HEK293T (cell line): ENCODE measurements around the gene CCL11.

ENCODE experiments used
- ARNT ChIP-seq: fragments of 450-650 bp; IDR thresholded peaks from 2 replicates; pipeline ENCODE4 v1.6.1; 2017; ENCODE audit warnings: mild to moderate bottlenecking
- BHLHE40 ChIP-seq: fragments of 450-650 bp; IDR thresholded peaks from 2 replicates; pipeline ENCODE4 v1.6.1; 2016; ENCODE audit warnings: mild to moderate bottlenecking, moderate library complexity, borderline replicate concordance
- ELF4 ChIP-seq: fragments of 450-650 bp; IDR thresholded peaks from 2 replicates; pipeline ENCODE4 v1.6.1; 2017; ENCODE audit warnings: antibody characterized with exemption
- FOXA1 ChIP-seq: fragments of 450-650 bp; IDR thresholded peaks from 2 replicates; pipeline ENCODE4 v1.6.1; 2016; ENCODE audit warnings: mild to moderate bottlenecking
- FOXK2 ChIP-seq: fragments of 450-650 bp; IDR thresholded peaks from 2 replicates; pipeline ENCODE4 v1.6.1; 2016; ENCODE audit warnings: mild to moderate bottlenecking
- HDGF ChIP-seq: fragments of 450-650 bp; IDR thresholded peaks from 2 replicates; pipeline ENCODE4 v1.6.1; 2017; ENCODE audit warnings: antibody characterized with exemption, borderline replicate concordance
- LEF1 ChIP-seq: fragments of 450-650 bp; IDR thresholded peaks from 2 replicates; pipeline ENCODE4 v1.6.1; 2017; ENCODE audit warnings: mild to moderate bottlenecking, borderline replicate concordance
- SUZ12 ChIP-seq: fragments of 450-650 bp; IDR thresholded peaks from 2 replicates; pipeline ENCODE4 v1.6.1; 2016; ENCODE audit warnings: mild to moderate bottlenecking
- ZNF384 ChIP-seq: fragments of 450-650 bp; IDR thresholded peaks from 2 replicates; pipeline ENCODE4 v1.6.1; 2016
- TF ChIP-seq, protein P1 (sequence below): fragments of 450-650 bp; IDR thresholded peaks from 2 replicates; pipeline ENCODE4 v1.6.1; 2016

DNA sequence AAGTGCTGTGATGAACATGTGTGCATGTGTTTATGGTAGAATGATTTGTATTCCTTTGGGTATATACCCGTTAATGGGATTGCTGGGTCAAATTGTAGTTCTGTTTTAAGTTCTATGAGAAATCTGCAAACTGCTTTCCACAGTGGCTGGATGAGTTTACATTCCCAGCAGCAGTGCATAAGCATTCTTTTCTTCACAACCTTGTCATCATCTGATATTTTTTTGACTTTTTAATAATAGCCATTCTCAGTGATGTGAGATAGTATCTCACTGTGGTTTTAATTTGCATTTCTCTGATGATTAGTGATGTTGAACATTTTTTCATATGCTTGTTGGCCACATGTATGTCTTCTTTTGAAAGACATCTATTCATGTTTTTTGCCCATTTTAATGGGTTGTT is 52.2 kb downstream of the CCL11 start:
- no peak for TF ChIP-seq FOXA1
- TF ChIP-seq HDGF: no peak
- no peak for TF ChIP-seq LEF1
- TF ChIP-seq, protein P1, sequence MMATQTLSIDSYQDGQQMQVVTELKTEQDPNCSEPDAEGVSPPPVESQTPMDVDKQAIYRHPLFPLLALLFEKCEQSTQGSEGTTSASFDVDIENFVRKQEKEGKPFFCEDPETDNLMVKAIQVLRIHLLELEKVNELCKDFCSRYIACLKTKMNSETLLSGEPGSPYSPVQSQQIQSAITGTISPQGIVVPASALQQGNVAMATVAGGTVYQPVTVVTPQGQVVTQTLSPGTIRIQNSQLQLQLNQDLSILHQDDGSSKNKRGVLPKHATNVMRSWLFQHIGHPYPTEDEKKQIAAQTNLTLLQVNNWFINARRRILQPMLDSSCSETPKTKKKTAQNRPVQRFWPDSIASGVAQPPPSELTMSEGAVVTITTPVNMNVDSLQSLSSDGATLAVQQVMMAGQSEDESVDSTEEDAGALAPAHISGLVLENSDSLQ: no peak
- no peak for TF ChIP-seq ARNT
- no peak for TF ChIP-seq ELF4
- TF ChIP-seq ZNF384: no peak
- TF ChIP-seq BHLHE40: no peak
- no peak for TF ChIP-seq FOXK2
- TF ChIP-seq SUZ12: no peak
